ENCODE measurements around the gene ATG2B. TPM values are rescaled to one million over a fixed set of nuclear protein-coding genes. Genes with fewer than 3 reads are reported as not detected.

ATG2B gene
- total RNA-seq, 1 donor from 2014 or later, result 11.9 TPM

DNA sequence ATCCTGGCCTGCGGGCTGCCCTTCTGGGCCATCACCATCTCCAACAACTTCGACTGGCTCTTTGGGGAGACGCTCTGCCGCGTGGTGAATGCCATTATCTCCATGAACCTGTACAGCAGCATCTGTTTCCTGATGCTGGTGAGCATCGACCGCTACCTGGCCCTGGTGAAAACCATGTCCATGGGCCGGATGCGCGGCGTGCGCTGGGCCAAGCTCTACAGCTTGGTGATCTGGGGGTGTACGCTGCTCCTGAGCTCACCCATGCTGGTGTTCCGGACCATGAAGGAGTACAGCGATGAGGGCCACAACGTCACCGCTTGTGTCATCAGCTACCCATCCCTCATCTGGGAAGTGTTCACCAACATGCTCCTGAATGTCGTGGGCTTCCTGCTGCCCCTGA is 122.5 kb downstream of the ATG2B start:
- peaks cover 8% of the 10 kb centered on the region for H3K27me3 Mint-ChIP-seq (ENCODE audit: insufficient read depth, low read depth)
- H3K27ac Mint-ChIP-seq, result no peak overlapping the region
- H3K36me3 ChIP-seq, result no peaks in the 10 kb centered on the region
- peaks cover 15% of the 10 kb centered on the region for H3K9me3 Mint-ChIP-seq
- no peaks in the 10 kb centered on the region for H4K20me1 ChIP-seq (ENCODE audit: low read depth)
- H3K4me3 Mint-ChIP-seq, result no peak overlapping the region
- H3K4me3 ChIP-seq, result no peak overlapping the region
- peaks cover 1% of the 10 kb centered on the region for H3K4me1 Mint-ChIP-seq
- H3K9me3 ChIP-seq (ENCODE audit: low read depth), result no peaks in the 10 kb centered on the region
- no peak overlapping the region for H2AFZ ChIP-seq (replicated peaks)
- no peak overlapping the region for H3K4me2 ChIP-seq
- DNase-seq (ENCODE audit: low spot score), result no peak
- H3K27ac ChIP-seq, result no peak overlapping the region
- H3K79me2 ChIP-seq (ENCODE audit: low read depth), result no peaks in the 10 kb centered on the region
- no peaks in the 10 kb centered on the region for H3K27me3 ChIP-seq
- H3K4me1 ChIP-seq, result no peaks in the 10 kb centered on the region
- H3K9ac ChIP-seq, result no peak overlapping the region
- H3K36me3 Mint-ChIP-seq, result no peaks in the 10 kb centered on the region
- H3F3A ChIP-seq (ENCODE audit: low read depth), result peaks cover 6% of the 10 kb centered on the region
- no peak for TF ChIP-seq EZH2 (IDR thresholded peaks at IDR 0.05)
- TF ChIP-seq, protein P1, sequence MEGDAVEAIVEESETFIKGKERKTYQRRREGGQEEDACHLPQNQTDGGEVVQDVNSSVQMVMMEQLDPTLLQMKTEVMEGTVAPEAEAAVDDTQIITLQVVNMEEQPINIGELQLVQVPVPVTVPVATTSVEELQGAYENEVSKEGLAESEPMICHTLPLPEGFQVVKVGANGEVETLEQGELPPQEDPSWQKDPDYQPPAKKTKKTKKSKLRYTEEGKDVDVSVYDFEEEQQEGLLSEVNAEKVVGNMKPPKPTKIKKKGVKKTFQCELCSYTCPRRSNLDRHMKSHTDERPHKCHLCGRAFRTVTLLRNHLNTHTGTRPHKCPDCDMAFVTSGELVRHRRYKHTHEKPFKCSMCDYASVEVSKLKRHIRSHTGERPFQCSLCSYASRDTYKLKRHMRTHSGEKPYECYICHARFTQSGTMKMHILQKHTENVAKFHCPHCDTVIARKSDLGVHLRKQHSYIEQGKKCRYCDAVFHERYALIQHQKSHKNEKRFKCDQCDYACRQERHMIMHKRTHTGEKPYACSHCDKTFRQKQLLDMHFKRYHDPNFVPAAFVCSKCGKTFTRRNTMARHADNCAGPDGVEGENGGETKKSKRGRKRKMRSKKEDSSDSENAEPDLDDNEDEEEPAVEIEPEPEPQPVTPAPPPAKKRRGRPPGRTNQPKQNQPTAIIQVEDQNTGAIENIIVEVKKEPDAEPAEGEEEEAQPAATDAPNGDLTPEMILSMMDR (IDR thresholded peaks at IDR 0.05), result no peak
- TF ChIP-seq EZH2phosphoT487 (IDR thresholded peaks at IDR 0.05), result no peak

DNA sequence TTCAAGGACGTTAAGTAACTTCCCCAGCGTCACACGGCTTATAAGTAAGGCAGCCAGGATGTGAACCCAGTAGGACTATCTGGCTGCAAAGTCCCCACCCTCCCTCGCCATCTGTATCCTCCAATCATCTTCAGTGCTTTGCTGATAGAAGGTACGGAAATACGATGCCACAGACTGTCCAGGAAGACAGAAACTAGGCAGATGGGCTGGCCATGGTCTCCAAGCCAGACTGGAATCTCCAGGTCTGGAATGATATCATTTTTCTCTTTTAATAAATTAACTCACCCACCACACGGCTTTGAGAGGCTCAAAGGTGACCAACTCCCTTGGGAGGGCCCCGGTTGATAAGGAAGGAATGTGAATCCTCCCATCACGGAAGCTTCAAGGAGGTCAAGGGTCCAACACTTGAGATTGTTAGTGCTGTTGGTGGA is 123.4 kb downstream of the ATG2B start:
- no peak overlapping the region for H3K4me3 ChIP-seq
- Mint-ChIP-seq H3K36me3 (no peaks in the 10 kb centered on the region), H3K9me3 (peaks cover 13% of the 10 kb centered on the region), H3K4me3 (no peak overlapping the region), H3K27me3 (ENCODE audit: insufficient read depth, low read depth) (peaks cover 9% of the 10 kb centered on the region), H3K27ac (no peak overlapping the region), H3K4me1 (peaks cover 7% of the 10 kb centered on the region)
- H3K27me3 ChIP-seq, result no peaks in the 10 kb centered on the region
- TF ChIP-seq EZH2 (IDR thresholded peaks at IDR 0.05), result no peak
- no peak for TF ChIP-seq EZH2phosphoT487 (IDR thresholded peaks at IDR 0.05)
- TF ChIP-seq, protein P1 (IDR thresholded peaks at IDR 0.05), result no peak
- H3K79me2 ChIP-seq (ENCODE audit: low read depth), result no peaks in the 10 kb centered on the region
- H3K27ac ChIP-seq, result no peak overlapping the region
- no peak overlapping the region for H2AFZ ChIP-seq (replicated peaks)
- no peaks in the 10 kb centered on the region for H4K20me1 ChIP-seq (ENCODE audit: low read depth)
- H3K4me1 ChIP-seq, result no peaks in the 10 kb centered on the region
- H3F3A ChIP-seq (ENCODE audit: low read depth), result peaks cover 6% of the 10 kb centered on the region
- H3K9me3 ChIP-seq (ENCODE audit: low read depth), result no peaks in the 10 kb centered on the region
- no peak overlapping the region for H3K4me2 ChIP-seq
- no peaks in the 10 kb centered on the region for H3K36me3 ChIP-seq
- no peak for DNase-seq (ENCODE audit: low spot score)
- no peak overlapping the region for H3K9ac ChIP-seq

DNA sequence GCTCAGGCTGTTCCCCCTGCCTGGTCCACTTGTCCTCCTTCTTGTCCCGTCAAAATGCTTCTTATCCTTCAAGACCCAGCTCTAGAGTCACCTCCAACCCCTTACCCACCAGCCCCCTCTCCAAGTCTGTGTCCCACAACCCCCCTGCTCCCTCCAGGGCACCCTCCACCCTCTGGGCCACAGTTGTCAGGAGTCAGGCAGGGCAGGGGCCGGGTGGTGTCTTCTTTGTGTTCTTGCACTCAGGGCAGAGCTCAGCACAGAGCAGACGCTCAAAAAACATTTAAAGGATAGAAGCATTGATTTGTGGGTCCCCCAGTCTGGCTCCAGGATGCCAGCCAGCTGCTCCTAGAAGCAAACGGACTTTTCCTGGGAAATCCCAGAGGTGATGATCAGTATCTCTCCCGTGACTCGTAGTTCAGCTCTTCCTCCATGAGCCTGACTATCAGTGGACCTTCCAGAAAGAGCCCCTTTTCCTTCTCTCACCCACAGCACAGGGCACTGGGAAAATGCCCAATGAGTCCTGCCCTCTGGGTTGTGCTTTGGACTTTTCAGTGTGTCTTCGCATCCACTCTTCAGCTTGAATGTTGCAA is 124.4 kb downstream of the ATG2B start:
- peaks cover 13% of the 10 kb centered on the region for H3K9me3 Mint-ChIP-seq
- Histone ChIP-seq H3K4me2 (no peak overlapping the region), H3F3A (ENCODE audit: low read depth) (peaks cover 6% of the 10 kb centered on the region), H4K20me1 (ENCODE audit: low read depth) (no peaks in the 10 kb centered on the region), H3K9me3 (ENCODE audit: low read depth) (no peaks in the 10 kb centered on the region), H3K27ac (no peak overlapping the region), H3K36me3 (no peaks in the 10 kb centered on the region), H3K9ac (no peak overlapping the region), H3K27me3 (no peaks in the 10 kb centered on the region), H3K4me1 (no peaks in the 10 kb centered on the region), H3K79me2 (ENCODE audit: low read depth) (no peaks in the 10 kb centered on the region), H3K4me3 (no peak overlapping the region), H2AFZ (replicated peaks) (no peak overlapping the region)
- TF ChIP-seq EZH2 (IDR thresholded peaks at IDR 0.05) (no peak), EZH2phosphoT487 (IDR thresholded peaks at IDR 0.05) (no peak)
- TF ChIP-seq, protein P1 (IDR thresholded peaks at IDR 0.05), result no peak
- peaks cover 13% of the 10 kb centered on the region for H3K27me3 Mint-ChIP-seq (ENCODE audit: insufficient read depth, low read depth)
- peaks cover 12% of the 10 kb centered on the region for H3K4me1 Mint-ChIP-seq
- no peak overlapping the region for H3K4me3 Mint-ChIP-seq
- H3K27ac Mint-ChIP-seq, result no peak overlapping the region
- no peak for DNase-seq (ENCODE audit: low spot score)
- no peaks in the 10 kb centered on the region for H3K36me3 Mint-ChIP-seq

Measured in neural progenitor cell (in vitro differentiated cells).